Keratinocyte (primary cell): ENCODE measurements around the gene C3orf20. TPM values are rescaled to one million over a fixed set of nuclear protein-coding genes. Genes with fewer than 3 reads are reported as not detected.

Experiments
- DNase-seq: peaks from one replicate; pipeline ENCODE4 v3.0.0-alpha.2; 2011; ENCODE audit warnings: low read depth, missing footprints, low spot score
- FAIRE-seq: peaks from 2 replicates; lab custom pipeline; 2011; peaks lifted over from hg19 to GRCh38; lab: Jason Lieb, UNC
- H2AFZ ChIP-seq: 2 replicates; pipeline ENCODE4 v1.6.0; 2012; ENCODE audit warnings: low read length, control low read depth, inconsistent platforms; ENCODE audit not compliant: control insufficient read depth
- H3K27ac ChIP-seq: 2 replicates; pipeline ENCODE4 v1.5.1; 2011; ENCODE audit warnings: low read length; ENCODE audit not compliant: control insufficient read depth, insufficient read depth
- H3K27me3 ChIP-seq: 3 replicates; pipeline ENCODE4 v1.6.0; 2011; ENCODE audit warnings: low read length; ENCODE audit not compliant: control insufficient read depth, insufficient read depth; ENCODE audit errors: extremely low read depth
- H3K36me3 ChIP-seq, 2 experiments: 2 replicates in 1 of 2; 3 replicates in 1 of 2; pipeline ENCODE4 v1.5.1; 2011; ENCODE audit warnings: low read length in 2 of 2, mild to moderate bottlenecking in 1 of 2; ENCODE audit not compliant: control insufficient read depth in 2 of 2, insufficient read depth in 2 of 2; ENCODE audit errors: extremely low read depth in 1 of 2
- H3K4me1 ChIP-seq: 3 replicates; pipeline ENCODE4 v1.5.1; 2011; ENCODE audit warnings: low read length; ENCODE audit not compliant: control insufficient read depth, insufficient read depth; ENCODE audit errors: extremely low read depth
- H3K4me2 ChIP-seq: 3 replicates; pipeline ENCODE4 v1.6.0; 2011; ENCODE audit warnings: low read depth, low read length; ENCODE audit not compliant: control insufficient read depth, insufficient read depth; ENCODE audit errors: extremely low read depth
- H3K4me3 ChIP-seq, 3 experiments: fragments of 200-600 bp in 1 of 3; sonication (generic) in 1 of 3; 2 replicates in 2 of 3; 3 replicates in 1 of 3; pipeline ENCODE4 v1.5.1; 2011 to 2016; ENCODE audit warnings: low read length in 3 of 3, mild to moderate bottlenecking in 3 of 3, control low read depth in 2 of 3, inconsistent platforms in 1 of 3, low read depth in 1 of 3, mixed read lengths in 1 of 3, mixed run types in 1 of 3, moderate library complexity in 1 of 3; ENCODE audit not compliant: control insufficient read depth in 2 of 3, insufficient read depth in 2 of 3; ENCODE audit errors: extremely low read depth in 1 of 3
- H3K79me2 ChIP-seq: 2 replicates; pipeline ENCODE4 v1.6.0; 2012; ENCODE audit warnings: low read length; ENCODE audit not compliant: control insufficient read depth, insufficient read depth
- H3K9ac ChIP-seq: 3 replicates; pipeline ENCODE4 v1.6.0; 2011; ENCODE audit warnings: low read length; ENCODE audit not compliant: control insufficient read depth, insufficient read depth; ENCODE audit errors: extremely low read depth
- H3K9me1 ChIP-seq: 3 replicates; pipeline ENCODE4 v1.6.0; 2011; ENCODE audit warnings: low read length; ENCODE audit not compliant: control insufficient read depth, insufficient read depth; ENCODE audit errors: extremely low read depth
- H3K9me3 ChIP-seq: 2 replicates; pipeline ENCODE4 v1.5.1; 2012; ENCODE audit warnings: low read depth, low read length; ENCODE audit not compliant: control insufficient read depth
- H4K20me1 ChIP-seq: 3 replicates; pipeline ENCODE4 v1.6.0; 2011; ENCODE audit warnings: low read length; ENCODE audit not compliant: control insufficient read depth, insufficient read depth; ENCODE audit errors: extremely low read depth
- EZH2 ChIP-seq: IDR thresholded peaks from one replicate; pipeline ENCODE4 v1.6.1; 2012; ENCODE audit warnings: inconsistent platforms, mild to moderate bottlenecking, low read length, moderate library complexity
- dilution Hi-C: fragments of 300-500 bp; cut with MboI; formaldehyde crosslinking; loops from one replicate; pipeline ENCODE4 v1.7.0; 2020; ENCODE audit warnings: low sequenced_read_pairs; ENCODE audit not compliant: extremely low pct_ligation_motif_present
- polyA plus RNA-seq, 5 experiments: library from polyadenylated mRNA; depleted of rRNA in 3 of 5; stranded (reverse) in 3 of 5; stranded (forward) in 1 of 5; unstranded in 1 of 5; fragments of >200 nt; gene quantifications; 1 replicate in 1 of 5; 2 replicates in 3 of 5; 3 replicates in 1 of 5; pipeline versions ENCODE4 v1.2.1 to v1.2.3, GENCODE V29; 2011 to 2012; ENCODE audit warnings: missing spikeins in 2 of 5, low read depth in 1 of 5, low replicate concordance in 1 of 5
- TF ChIP-seq, protein P1 (sequence below), 3 experiments: IDR thresholded peaks in 1 of 3; conservative IDR thresholded peaks in 1 of 3; optimal IDR thresholded peaks in 1 of 3; 2 replicates in 2 of 3; 3 replicates in 1 of 3; pipeline versions ENCODE3 to v1.5.1; 2011; ENCODE audit warnings: low read length in 3 of 3, mild to moderate bottlenecking in 3 of 3, moderate library complexity in 2 of 3, control low read depth in 1 of 3, inconsistent platforms in 1 of 3; ENCODE audit not compliant: insufficient read depth in 2 of 3; ENCODE audit errors: extremely low read depth in 1 of 3

Gene C3orf20
- polyA plus RNA-seq, 1 donor (not counting 4 experiments of a cell fraction or from before 2014, with no cell fraction given): not detected

DNA sequence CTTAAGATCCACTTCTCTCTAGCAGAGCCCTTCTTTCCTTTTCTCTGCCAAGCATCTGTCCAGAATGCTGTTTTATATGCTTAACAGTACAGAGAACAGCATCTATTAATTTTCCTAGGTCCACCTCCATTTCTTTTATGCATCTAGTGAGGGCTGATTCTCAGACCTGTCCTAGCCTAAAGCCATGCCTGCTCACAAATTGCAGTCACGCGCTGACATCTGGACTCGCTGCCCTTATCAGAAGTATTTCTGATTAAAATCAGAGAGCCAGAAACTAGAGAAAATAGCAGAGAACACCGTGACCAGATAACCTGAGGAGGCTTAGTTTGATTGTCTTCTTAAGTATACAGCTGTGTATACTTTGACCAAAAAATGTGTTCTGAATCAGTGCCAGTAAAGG is 1.9 kb downstream of the C3orf20 start:
- DNase-seq: no peak
- dilution Hi-C loops: no loop called here
- TF ChIP-seq EZH2: no peak
- TF ChIP-seq, protein P1, sequence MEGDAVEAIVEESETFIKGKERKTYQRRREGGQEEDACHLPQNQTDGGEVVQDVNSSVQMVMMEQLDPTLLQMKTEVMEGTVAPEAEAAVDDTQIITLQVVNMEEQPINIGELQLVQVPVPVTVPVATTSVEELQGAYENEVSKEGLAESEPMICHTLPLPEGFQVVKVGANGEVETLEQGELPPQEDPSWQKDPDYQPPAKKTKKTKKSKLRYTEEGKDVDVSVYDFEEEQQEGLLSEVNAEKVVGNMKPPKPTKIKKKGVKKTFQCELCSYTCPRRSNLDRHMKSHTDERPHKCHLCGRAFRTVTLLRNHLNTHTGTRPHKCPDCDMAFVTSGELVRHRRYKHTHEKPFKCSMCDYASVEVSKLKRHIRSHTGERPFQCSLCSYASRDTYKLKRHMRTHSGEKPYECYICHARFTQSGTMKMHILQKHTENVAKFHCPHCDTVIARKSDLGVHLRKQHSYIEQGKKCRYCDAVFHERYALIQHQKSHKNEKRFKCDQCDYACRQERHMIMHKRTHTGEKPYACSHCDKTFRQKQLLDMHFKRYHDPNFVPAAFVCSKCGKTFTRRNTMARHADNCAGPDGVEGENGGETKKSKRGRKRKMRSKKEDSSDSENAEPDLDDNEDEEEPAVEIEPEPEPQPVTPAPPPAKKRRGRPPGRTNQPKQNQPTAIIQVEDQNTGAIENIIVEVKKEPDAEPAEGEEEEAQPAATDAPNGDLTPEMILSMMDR (optimal IDR thresholded peaks at IDR 0.05 in 1 of 3, IDR thresholded peaks at IDR 0.05 in 1 of 3, conservative IDR thresholded peaks at IDR 0.05 in 1 of 3; ENCODE audit: extremely low read depth in 1 of 3, insufficient read depth in 2 of 3, low read length in 3 of 3): no peak

DNA sequence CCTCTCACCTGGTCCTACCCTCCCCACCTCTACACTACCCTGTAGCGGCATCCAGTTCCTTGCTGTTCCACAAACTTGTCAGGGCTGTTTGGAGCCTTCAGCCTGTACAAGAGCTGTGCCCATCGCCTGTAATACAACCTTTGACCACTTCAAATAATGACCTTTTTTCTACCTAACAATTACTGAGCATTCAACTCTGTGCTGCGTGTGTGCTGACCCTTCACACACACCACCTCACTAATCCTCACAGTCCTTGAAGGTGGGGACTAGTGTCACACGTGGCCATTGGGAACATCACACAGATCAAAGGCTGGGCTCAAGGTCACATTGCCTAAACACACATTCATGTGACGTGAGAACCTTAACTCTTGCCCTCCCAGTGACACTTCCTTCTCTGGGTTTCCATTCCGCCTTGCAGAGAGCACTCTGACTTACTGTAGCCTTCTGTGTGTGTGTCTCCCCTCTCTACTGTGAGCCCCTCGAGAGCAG is 3.1 kb downstream of the C3orf20 start:
- H3K9ac ChIP-seq: no peak overlapping the region
- dilution Hi-C loops: no loop called here
- H3K36me3 ChIP-seq: no peaks in the 10 kb centered on the region
- H3K79me2 ChIP-seq: no peaks in the 10 kb centered on the region
- H4K20me1 ChIP-seq: no peaks in the 10 kb centered on the region
- no peak overlapping the region for H3K4me2 ChIP-seq
- no peak overlapping the region for H2AFZ ChIP-seq
- no peak overlapping the region for H3K27ac ChIP-seq
- DNase-seq (no peak), FAIRE-seq (no peak)
- no peaks in the 10 kb centered on the region for H3K4me1 ChIP-seq
- H3K27me3 ChIP-seq: no peaks in the 10 kb centered on the region
- no peak overlapping the region for H3K4me3 ChIP-seq
- H3K9me3 ChIP-seq: peaks cover 2% of the 10 kb centered on the region
- H3K9me1 ChIP-seq: no peaks in the 10 kb centered on the region
- no peak for TF ChIP-seq EZH2
- TF ChIP-seq, protein P1 (optimal IDR thresholded peaks at IDR 0.05 in 1 of 3, IDR thresholded peaks at IDR 0.05 in 1 of 3, conservative IDR thresholded peaks at IDR 0.05 in 1 of 3; ENCODE audit: extremely low read depth in 1 of 3, insufficient read depth in 2 of 3, low read length in 3 of 3): no peak

More for the DNA sequence above, 1.9 kb downstream of the C3orf20 start:
- Histone ChIP-seq H3K9me3 (peaks cover 2% of the 10 kb centered on the region), H3K9me1 (no peaks in the 10 kb centered on the region), H3K4me1 (no peaks in the 10 kb centered on the region), H4K20me1 (no peaks in the 10 kb centered on the region), H3K36me3 (peaks cover 3 to 4% of the 10 kb centered on the region in 2 experiments), H3K4me3 (no peak overlapping the region), H3K9ac (no peak overlapping the region), H2AFZ (no peak overlapping the region), H3K27me3 (no peaks in the 10 kb centered on the region), H3K4me2 (no peak overlapping the region), H3K79me2 (no peaks in the 10 kb centered on the region), H3K27ac (no peak overlapping the region)
- no peak for FAIRE-seq
